EL (cell line): ENCODE results near the gene USE1.

Experiments used
- DNase-seq: peaks from one replicate; pipeline ENCODE4 v3.0.0-alpha.2; 2016

The USE1 gene

DNA sequence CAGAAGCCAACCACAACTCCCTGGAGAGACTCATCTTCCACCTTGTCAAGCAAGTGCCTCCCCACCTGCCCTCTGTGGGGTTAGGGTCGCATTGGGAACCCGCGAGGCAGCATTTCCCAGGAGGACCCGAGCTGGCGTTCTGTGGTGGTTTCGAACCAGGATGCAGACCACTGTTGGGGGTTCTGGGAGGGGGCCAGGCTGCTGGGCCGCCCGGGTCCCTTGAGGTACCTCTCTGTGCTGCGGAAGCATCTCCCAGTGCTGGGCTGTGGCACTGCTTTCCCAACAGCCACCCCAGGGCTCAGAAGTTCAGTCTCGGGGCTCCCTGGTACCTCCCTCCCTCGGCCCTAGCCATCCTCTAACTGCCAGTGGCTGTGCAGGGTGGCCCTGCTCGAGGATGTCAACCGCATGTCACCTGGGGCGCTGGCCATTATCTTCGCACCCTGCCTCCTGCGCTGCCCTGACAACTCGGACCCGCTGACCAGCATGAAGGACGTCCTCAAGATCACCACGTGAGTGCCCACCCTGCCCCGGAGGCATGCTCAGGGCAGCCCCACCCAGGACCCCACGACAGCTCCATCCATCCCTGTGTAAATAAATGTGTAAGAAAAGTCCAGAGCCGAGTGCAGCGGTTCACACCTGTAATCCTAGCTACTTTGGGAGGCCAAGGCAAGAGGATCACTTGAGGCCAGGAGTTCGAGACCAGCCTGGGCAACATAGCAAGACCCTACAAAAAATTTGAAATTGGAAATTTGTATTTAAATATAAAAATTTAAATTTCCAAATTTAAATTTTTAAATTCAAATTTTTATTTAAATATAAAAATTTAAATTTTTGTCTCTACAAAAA is 8.2 kb upstream of the USE1 start:
- no peak for DNase-seq

DNA sequence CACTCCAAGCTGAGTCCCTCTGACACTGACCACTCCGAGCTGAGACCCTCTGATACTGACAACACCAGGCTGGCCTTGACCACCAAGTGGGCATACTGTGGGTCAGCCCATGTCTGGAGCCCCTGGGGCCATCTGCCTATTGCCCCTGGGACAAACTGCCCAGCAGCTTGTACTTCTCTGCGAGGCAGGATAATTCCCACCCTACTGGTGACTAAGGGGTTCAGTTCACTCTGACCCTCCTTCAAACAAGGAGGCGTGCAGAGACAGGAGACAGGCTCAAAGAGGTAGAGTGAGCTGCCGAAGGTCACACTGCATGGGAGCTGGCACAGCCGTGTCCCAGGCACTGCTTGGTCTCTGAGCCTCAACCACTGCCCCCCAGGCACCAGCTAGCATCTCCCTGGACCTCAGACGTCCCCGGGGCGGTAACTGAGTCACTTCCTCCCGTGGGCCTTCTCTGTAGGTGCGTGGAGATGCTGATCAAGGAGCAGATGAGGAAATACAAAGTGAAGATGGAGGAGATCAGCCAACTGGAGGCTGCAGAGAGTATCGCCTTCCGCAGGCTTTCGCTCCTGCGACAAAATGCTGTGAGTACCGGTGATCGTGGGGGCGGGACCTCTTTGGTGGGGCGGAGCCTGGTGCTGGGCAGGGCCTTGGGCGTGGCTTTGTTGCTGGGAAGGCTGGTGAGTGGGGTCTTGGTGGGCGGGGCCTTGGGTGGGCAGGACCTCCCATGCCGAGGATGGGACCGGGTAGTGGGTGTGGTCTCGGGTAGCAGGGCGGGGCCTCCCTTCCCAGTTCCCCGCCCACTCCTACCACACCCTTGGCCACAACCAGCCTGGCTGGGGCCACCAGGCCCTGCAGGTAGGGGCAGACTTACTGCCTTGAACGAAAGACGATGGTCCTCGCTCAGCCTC is 5.8 kb upstream of the USE1 start:
- DNase-seq, result peak; percentile 51

DNA sequence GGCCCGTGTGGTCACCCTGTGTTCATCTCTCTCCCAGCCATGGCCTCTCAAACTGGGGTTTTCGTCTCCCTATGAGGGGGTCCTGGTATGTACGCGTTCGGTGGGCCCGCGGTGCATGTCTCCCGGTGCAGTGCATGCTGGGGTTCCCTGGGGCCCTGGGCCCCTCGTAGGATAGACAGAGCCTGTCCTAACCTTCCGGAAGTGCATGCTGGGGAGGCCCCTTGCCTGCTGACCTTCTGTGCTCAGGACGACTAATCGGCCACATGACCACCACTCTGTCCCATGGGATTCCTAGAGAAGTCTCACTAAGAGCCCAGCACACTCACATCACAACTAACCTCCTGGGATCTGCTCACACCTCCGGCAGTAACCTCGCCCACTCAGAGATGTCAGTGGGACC is 4.9 kb upstream of the USE1 start:
- DNase-seq, result no peak

- DNase-seq, result no peak
Observed at GRCh38 chr19:17211547-17212446, 3.4 kb upstream of the USE1 start.

GRCh38 chr19:17213334-17213733 is 1.8 kb upstream of the USE1 start:
- DNase-seq, result no peak

- no peak for DNase-seq
Observed at GRCh38 chr19:17214508-17215126, 540 bp upstream of the USE1 start.

DNA sequence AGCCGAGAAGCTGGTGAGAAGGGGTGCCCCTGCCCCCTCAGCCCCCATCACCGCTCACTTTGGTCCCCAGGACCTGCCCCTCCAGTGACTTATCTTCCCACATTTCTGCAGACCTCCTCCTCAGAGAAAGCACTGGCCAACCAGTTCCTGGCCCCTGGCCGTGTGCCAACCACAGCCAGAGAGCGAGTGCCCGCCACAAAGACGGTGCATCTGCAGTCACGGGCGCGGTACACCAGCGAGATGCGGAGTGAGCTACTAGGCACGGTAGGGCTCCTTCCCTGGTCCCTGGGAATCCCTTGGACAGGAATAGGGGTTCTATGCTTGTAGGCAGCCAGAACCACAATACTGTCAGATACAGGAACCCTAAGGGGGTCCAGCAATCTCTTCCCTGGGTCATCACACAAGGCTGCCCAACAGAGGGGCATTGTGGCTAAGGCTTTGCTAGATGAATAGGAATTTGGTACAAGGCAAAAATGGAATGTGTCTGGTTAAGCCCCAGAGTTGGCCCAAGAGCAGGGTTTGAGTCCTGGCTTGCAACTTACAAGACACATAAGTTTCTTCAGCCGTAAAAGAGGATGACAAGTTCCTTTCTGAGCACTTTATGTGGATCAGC is 1.0 kb downstream of the USE1 start:
- DNase-seq, result no peak

- no peak for DNase-seq
Observed at GRCh38 chr19:17219286-17219685, 4.1 kb downstream of the USE1 start.

DNA sequence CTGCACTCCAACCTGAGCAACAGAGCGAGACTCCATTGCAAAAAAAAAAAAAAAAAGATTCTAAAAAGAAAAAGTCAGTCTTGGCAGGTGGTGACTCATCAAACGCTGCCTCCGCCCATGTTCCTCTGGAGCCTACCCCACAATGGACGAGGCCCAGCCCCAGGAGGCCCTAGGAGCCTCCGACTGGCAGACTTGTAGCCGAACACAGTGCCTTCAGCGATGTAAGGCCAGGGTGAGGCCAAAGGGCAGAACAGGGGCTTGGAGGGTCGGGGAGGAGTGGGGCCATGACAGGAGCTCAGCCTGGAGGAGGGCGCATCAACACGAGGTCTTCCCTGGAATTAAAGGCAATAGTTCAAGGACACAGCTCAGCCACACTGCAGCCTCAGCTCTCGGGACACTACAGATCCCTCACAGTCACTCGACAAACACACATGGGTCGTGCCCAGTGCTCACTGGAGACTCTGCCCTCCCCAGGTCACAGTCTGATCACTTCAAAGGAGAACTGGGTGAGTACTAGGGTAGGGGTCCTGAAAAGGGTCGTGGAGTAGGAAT is 5.1 kb downstream of the USE1 start:
- peak; percentile 66 for DNase-seq

DNA sequence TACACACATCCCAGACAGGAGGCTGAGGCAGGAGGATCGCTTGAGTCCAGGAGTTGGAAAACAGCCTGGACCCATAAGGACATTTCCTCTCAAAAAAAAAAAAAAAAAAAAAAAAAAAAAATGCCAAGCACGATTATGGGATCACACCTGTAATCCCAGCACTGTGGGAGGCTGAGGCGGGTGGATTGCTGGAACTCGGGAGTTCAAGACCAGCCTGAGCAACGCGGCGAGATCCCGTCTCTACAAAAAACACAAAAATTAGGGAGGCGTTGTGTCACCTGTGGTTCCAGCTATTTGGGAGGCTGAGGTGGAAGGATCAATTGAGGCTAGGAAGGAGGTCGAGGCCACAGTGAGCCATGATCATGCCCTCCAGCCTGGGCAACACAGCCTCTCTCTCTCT is 9.9 kb downstream of the USE1 start:
- DNase-seq, result no peak

DNA sequence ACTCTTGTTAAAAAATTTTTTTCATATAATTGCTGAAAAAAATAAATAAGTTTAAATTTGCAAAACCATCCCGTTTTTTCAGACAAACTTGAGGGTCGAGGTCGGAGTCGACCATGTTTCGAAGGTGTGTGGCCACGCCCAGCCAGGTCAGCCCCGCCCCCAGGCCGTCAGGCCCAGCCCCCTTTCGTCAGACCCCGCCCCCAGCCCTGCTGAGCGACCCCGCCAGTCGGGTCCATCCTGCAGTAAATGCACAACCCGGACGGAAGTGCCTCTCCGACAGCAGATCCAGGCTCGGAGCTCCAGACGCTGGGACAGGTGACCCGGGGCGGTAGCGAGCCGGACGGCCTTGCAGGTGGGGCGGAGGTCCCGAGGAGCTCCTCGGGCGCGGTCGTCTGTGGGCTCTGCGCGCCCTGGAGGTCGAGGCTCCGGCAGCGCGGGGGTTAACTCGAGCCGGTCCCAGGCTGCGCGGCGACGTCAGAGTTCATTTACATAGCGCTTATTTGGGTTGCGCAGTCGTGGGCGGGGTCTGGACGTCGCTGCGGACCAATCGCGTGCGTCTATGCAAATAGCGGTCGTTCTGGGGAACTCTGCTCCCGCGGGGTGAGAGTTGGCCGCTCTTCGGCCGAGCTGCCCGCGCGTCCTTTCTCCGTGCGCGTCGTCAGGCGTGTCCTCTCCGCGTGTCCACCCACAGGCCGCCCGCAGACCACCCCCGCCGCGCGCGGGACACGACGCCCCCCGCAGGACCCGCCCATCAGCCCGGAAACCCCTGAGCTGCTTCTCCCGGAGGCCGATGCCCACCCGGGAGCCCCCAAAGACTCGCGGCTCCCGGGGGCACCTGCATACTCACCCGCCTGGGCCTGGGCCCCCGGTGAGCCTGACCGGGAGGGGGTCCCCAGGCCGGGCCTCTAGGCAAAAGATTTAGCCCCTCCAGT is 11.1 kb downstream of the USE1 start, which contains the start of gene OCEL1:
Gene OCEL1, plus strand, starts transcription at position 225 of the 932 bp plus-strand sequence. Its CDS starts 22 bp downstream, at position 247.
- peak; percentile 98 for DNase-seq

DNA sequence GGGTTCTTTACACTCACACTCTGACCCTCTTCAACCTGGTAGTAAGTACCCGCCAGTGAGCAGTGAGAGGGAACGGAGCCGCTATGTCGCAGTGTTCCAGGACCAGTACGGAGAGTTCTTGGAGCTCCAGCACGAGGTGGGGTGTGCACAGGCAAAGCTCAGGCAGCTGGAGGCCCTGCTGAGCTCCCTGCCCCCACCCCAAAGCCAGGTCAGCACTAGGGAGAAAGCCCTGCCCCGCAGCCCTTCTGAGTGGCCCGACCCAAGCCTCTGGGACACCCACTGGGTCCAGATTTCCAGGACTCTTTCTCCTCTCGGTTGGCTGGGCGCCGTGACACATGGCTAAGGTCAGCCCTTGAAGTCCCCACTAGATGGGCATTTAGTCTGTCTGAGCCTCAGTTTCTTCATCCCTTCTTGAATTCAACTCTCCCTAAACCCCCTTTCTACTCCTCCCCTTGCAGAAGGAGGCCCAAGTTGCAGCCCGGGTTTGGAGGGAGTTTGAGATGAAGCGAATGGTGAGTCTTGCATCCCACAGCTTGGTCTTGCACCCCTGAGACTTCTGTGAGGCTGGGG is 12.7 kb downstream of the USE1 start:
- DNase-seq, result no peak

DNA sequence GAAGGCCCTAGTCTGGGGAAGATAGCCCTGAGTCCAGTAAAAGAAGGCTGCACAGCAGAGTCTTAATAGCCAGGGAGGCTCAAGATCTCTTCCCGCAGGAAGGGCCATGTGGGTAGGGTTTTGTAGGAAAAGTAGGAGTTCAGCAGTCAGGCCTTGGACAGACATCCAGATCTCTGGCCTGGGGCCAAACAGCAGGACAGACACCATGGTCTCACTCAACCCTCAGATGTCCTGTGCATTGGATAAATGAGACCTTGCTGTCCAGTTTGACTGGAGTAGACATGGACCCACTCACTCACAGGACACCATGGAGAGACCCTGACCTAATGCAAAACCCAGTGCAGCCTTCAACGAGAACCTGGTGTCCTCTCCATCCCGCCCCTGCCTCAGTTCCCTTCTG is 14.7 kb downstream of the USE1 start:
- DNase-seq, result no peak

DNA sequence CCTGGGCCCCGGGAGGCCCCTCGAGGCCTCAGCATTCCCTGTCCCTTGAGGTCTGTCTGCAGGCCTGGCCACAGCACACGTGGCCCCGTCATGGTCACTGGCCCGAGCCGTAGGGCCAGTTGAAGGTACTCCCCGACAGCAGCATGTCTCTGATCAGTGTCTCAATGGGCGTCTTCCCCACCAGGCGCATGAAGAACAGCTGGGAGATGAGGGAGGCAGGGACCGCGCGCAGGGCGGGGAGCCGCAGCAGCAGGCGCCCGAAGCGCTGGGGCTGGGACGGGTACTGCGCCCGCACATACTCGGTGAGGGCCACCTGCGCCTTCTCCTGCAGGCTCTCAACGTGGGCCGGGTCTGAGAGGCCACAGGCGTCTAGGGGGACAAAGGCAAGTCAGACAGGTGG is 17.1 kb downstream of the USE1 start:
- DNase-seq, result no peak

DNA sequence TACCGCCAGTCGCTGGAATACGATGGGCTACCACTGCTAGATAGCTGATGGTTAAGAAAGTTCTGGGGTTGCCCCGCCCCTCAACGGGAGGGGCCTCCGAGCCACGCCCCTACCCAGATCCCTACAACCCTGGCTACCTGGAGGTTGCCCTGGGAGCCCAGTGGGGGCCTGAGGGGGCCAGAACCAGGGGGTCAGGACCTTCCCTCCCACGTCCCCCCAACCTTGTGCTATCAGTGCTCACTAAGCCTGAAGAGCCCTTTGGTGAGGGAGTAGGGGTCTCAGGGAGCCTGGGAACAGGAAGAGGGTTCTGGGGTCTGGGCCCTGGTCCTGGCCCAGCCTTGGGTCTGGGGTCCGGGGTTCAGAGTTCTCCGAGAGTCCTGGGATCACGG is 19.7 kb downstream of the USE1 start:
- DNase-seq, result peak; percentile 65

DNA sequence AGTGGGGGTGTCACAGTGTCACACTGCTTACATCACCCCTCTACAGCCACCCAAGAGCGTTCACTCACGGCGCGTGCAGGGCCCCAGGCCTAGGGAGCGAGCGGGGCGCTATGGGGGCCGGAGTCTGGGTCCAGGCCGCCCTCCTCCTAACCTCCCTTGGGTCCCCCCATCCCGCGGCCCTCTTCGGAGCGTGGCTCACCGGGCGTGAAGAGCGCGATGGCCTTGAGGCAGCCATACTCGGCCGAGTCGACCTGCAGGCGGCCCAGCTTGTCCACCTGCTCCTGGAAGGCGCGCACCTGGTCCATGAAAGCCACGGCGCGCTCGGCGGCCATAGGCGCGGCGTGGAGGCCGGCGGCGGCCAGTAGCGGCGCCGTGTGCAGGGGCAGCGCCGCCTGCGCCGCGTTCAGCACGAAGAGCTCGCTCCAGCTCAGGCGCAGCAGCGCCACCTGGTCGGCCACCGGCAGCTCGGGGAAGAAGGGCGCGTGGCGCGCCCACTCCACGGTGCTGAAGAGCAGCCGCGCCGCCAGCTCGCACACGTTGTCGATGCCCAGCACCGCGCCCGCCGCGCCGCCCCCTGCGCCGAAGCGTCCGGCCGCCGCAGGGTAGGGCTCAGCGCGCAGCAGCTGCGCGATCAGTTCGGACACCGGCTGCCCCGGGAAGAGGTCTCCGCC is 20.3 kb downstream of the USE1 start:
- peak; percentile 79 for DNase-seq

DNA sequence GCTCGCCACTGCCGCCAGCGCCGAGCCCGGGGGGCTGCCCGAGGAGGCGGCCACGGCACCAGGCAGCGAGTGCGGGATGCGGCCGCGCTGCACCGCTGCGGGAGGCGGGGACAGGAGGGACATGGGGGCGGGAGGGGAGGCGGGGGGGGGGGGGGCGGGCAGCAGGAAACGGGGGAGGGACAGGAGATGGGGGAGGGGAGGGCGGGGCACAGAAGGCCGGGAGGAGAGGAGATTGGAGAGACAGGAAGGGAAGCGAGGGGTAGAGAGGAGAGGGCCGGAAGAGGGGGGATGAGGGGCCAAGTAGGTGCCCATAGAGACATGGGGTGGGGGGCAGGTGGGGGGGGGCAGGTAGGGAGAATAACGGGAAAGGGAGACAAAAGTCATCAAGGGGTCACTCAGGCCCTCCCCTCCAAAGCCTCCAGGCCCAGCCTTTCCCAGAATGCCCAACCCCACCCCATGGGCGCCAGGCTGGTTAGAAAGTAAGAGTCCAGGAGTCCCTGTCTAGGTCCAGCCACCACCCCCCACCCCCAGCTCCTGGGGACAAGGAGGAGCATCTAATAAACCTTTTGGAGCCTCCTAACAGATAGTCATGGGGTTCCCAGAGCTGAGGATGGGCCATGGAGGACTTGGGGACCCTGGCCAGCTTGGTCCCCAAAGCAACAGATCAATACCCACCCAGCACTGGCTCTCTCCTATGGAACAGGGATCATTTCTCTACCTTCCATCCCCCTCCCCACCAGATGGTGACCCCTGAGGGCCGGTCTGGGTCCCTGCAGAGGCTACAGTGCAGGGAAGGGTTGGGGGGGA is 21.0 kb downstream of the USE1 start:
- peak; percentile 73 for DNase-seq

DNA sequence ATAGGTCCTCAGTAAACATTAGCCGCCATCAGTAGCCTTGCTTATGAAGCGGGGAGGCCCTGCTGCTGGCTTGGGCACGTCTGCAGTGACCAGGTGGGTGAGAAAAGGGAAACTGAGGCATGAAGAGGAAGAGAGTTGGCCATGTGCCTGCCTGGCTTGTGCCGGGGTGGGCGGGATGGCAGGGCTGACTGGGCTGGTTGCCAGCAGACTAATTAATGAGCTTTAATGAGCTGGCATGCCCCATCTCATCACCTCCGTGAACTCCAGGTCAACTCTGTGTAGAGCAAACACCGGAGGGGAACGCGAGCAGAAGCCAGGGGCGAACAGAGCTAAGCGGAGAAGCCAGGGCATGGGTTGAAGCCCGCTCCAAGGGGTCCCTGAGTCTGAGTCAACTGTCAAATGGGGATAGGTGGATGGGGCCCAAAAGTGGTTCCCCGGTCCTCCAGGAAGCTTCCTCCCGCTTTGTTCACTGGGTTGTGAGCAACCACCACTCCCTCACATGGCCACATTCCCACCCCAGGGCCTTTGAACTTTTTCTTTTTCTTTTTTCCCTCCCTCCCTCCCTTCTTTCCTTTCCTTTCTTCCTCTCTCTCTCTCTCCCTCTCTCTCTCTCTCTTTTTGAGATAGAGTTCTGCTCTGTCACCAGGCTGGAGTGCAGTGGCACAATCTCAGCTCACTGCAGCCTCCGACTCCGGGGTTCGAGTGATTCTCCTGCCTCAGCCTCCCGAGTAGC is 21.8 kb downstream of the USE1 start:
- no peak for DNase-seq
